Inflammatory macrophage (primary cell): ENCODE measurements around the gene SPDEF.

Source experiments
- DNase-seq, 2 donors: peaks; one replicate each; pipeline ENCODE4 v3.0.0-alpha.2; 2020 to 2022

The SPDEF gene

DNA sequence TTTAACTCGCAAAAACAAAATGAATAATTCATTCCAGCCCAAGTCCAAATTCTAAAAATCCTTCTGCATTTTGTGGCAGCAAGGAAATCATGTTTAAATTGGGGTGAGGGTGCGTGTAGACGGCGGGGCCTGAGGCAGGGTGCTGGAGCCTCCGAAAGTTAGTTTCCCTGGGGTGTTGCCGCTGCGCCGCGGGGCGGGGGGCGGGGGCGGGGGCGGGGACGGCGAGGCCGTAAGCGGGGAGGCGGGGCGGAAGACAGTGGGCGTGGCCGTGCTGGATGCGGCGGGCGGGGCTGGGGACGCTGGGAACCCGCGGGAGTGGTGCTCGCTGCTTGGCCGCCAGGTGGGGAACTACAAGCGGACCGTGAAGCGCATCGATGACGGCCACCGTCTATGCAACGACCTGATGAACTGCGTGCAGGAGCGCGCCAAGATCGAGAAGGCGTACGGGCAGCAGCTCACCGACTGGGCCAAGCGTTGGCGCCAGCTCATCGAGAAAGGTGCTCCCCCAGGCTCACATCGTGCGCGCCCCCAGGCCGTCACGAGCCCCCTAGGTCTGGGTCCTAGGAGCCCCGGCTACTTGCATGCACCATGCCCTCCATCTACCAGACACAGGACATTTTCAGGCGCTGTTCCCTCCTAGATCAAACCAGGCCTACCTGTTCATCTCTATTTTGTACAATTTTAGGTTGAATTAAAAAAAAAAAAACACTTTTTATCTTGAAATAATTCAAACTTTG is 29.0 kb downstream of the SPDEF start:
- peak; percentile 89 to 92 for DNase-seq

DNA sequence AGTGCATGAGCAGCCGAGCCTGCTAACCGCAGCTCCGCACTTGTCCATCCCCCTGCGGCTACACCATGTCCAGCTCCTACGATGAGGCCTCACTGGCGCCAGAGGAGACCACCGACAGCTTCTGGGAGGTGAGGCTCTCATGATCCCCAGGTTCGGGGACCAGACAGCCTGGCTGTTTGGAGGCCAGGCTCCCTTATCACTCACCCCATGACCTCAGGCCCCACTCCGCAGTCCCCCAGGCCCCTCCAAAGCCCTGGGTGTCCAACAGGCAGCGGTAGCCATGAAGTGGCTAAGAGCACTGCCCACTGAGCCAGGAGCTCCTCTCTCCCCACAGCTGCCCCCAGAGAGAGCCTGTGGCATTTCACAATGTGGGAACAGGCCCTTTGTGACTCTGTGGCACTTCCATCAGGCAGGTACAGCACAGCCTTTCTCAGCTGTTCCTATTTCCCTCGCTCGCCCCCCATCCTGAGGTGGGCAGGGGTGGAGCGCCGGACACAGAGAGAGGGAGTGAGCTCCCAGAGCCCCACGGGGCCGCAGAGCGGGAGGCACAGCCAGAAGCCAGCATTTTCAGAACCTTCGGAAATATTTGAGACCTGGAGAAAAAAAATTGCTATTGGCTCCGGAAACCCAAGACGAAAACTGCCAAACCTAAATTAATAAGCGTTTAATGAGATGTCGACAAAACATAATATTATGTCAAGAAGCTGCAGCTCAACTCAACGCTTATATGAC is 29.7 kb downstream of the SPDEF start:
- DNase-seq: no peak

DNA sequence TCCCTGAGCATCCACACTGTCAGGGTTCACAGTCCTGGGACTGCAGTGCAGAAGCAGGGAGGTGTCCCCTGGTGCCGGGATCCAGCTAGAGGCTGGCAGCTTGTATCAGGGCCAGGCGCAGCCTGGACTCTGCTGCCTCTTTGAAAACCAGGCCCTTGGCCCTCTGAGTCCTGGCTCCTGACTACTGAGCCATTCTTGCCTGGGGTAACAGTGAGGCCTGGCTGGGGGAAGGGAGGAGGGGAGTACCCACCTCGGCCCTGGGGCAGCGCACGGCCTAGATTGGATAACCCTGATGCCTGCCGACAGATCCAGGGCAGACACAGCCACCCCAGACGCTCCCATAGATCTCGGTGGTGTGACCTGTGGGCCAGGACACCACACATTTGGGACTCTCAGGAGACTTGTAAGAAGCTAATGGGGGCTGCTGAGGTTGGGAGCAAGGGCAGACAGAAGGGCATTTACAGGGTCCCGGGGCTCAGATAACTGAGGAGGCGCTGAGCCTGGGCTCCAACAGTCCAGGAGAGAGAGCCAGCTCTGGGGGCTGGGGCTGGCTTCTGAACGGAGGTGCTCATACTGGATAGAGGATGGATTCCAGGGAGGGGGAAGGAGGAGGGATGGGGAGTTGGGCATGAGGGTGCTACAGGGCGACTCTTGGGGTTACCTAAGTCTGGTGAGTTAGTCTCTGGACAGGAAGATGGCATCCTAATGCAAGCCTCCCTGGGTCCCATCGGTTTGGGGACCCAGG is 30.5 kb downstream of the SPDEF start:
- DNase-seq: no peak

DNA sequence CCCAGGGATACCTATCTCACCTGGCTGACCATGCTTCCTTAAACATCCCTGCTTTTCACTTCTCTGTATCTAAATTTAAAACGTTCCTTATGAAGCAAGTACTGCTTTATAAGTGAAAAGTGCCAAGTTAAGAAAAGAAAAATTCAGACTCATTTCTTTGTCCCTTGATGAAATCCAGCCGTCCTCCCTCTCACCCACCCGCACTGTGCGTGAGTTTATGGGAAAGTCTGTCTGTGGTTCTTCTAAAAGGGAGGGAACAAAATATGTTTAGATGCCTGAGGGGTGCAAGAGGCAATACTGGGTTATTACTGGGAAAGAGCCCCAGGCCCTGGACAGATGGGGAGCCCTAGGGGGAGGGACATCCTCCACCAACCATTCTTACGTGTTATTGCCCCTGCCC is 31.2 kb downstream of the SPDEF start:
- DNase-seq: no peak

DNA sequence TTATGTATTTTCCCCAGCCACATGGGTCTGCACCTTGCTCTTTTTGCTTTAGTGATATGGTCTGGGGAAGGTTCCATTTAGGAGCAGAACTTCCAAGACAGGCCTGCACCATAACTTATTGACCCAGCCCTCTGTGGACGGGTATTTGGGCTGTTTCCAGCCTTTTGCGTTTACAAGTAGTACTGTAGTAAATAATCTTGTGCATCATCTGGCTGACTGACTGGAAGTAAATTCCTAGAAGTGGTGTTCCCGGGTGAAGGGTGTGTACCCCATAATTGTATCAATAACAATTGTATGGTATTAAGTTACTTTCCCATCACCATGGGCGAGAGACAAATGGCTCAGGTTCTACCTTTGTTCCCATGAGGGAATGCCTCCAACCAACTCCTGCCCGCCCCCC is 31.6 kb downstream of the SPDEF start:
- no peak for DNase-seq

DNA sequence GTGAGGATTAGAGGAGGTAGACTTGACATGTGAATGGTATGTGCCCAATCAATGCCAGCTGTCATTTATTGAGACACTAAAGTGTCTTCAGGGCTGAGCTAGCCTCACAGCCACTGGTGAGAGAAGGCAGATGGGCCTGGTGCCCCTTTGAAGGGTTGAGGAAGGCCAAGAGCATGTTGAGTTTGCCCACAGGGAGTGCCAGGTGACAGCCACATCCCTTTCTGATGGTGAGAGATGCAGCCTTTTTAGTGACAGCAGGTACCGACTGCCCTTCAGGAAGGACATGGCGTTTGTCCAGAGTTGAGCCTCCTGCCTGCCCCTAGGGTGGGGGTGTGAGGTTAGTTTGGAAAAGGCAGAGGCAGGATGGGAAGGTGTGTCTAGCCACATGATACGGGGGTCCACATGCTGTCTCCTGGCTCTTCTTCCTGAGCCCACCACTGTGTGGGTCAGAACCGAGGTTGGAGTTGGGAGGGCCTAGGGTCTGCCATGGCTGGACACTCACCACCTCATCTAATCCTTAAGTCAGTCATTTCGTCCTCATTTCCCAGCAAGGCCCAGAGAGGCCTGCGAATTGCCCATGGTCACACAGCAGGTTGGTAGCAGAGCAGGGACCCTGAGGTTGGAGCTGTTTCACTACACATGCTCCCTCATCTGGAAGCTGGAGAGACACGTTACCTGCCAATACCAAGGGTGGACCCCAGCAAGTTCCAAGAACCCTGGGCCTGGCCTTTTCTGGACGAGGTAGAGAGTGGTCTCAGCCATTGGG is 32.5 kb downstream of the SPDEF start:
- DNase-seq: no peak

DNA sequence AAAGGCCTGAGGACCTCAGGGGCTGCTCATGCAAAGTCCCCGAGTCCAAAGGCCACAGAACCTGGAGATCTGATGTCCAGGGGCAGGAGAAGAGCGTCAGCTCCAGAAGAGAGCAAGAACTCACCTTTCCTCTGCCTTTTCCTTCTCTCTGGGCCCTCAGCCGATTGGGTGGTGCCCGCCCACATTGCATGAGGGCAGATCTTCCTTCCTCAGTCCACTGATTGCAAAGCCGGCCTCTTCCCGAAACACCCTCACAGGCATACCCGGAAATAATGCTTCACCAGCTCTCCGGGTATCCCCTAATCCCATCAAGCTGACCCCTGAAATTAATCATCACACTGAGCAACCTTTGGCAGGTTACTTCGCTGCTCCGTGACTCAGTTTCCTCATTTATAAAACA is 33.4 kb downstream of the SPDEF start:
- no peak for DNase-seq

DNA sequence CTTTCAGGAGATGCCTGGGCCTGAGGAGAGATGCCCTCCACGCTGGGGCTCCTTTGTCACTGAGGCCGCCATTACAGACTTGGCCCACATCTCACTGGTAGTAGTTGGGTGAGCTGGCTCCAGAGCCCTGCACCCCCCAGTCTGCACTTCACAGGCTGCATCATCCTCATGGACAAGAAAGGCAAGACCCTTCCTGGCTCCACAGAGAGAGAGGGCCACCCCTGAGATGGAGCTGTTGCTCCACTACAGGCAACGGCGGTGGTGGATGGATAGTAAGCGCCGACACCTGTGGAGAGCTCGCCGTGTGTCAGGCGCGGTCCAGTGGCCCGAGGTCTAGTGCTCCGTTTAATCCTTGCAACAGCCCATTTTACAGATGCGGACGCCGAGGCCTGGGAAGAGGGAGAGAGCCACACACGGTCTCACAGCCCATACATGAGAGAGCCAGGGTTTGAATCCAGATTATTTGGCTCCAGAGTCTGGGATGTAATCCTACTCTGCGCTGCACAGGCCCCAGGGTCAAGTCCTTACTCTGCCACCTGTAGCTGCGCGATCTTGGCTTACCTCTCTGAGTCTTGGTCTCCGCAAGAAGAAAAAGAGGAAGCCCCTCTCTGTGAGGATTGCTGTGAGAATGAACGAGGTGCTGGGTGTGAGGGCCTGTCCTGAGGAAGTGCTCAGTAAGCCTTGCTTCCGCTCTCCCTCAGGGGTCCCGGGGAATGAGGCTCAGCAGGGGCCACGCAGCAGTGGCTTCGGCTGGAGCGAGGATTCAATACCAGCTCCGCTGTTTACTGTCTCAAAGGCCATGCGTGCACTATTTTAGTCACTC is 34.5 kb downstream of the SPDEF start:
- DNase-seq: no peak

DNA sequence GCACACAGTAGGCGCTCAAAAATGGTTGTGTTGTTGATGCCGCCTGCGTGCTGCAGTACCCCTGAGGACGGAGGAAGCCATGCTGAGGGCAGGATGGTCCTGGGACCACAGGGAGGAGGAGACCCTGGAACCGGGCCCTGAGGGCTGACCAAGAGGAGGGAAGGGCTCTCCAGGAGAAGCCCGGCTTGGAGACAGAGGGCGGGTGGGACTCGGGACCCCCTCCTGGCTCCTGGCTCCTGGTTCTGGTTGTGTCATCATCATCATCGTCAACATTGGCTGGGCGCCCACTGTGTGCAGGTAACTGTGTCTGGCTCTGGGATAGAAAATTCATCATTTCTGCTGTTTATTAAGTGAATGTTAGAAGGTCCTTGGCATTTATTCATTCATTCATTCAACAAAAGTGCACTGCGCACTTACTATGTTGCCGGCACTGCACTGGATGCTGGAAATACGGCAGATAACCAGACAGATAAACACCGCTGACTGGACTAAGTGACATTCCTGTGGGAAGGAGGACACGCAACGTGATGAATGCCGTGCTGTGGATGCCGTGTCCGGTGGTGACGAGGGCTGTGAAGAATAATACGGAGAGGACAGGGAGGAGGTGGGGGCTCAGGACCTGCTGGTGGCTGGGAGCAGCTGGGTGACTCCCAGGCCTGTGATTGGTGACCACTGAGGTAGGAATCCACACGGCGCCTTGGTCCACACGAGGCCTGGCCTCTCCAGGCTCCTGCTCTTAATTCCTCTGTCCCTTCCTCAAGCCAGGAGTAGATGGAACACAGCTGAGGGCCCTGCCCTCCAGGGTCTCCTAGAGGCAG is 35.3 kb downstream of the SPDEF start:
- DNase-seq: no peak

DNA sequence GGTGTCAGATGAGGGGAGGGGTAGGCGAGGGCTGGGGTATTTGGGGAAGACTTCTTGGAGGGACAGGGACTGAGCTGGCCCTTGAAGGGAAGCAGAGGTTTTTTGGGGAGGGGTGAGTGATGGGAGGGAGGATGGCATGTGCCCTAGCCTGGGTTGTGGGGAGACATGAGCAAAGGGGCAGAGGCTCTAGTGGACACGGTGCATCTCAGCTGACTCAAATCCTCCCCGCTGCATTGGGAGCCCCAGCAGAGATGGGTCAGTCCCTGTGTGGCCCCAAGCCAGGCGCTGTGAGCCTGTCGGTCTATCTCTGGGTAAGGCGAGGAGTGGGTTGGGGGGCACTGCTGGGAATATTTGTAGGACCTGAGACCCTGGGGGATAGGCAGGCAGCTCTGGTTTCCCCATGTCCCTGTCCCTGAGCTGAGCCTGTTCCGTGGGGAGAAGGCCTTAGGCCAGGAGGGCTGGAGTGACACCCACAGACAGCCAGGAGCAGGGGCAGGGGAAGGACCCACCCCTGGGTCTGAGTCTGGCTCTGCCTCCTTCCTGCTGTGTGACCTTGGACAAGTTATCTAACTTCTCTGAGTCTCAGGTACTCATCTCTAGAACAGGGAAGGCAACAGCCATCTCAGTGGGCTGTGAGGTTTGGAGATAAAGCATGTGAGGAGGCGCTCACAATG is 36.0 kb downstream of the SPDEF start:
- DNase-seq: no peak

DNA sequence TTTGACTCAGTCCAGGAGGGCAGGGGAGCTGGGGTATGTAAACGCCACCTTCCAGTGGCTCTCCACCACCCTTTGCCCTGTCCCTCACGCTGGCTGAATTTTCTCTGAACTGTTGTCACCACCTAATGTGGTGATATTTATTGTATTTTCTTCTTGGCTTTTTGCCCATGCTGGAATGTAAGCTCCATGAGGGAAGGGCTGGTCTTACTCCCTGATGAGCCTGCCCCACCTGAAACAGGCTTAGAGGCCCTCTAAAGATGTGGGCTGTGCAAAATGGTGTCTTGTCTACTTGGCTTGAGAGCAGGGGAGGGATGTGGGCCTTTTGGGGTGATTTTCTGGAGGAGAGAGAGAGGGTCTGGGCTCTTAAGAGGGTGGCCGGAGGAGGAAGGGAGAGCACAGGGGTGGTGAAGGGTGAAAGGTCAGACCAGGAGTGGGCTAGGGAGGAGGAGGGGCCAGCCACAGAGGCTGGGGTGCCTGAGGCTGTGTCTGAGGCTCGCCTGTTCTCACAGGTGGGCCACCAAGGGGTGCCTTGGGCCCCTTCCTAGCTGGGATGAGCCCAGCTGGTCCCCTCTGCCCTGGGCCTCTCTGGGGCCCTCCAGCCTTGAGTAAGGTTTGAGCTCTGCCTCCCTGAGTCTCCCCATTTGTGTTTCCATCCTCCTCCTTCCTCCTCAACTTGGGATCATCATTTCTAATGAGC is 37.3 kb downstream of the SPDEF start:
- DNase-seq: no peak

DNA sequence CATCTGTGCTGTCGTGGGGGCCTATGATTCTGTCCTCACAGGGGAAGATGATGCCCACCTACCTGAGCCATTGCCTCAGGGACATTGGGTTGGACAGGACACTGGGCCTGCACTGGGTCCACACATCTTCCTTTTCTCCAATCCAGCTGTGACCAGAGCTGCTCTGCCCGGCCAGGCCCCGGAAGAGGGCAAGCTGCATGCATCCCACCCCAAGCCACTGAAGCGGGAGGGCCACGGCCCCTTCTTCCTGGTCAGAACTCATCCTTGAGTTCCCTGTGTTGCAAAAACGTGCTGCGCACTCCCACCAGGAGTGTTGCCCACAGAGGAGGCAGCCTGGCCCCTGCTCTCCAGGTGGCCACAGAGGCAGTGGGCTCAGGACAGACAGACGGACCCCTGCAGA is 38.2 kb downstream of the SPDEF start:
- DNase-seq: no peak

DNA sequence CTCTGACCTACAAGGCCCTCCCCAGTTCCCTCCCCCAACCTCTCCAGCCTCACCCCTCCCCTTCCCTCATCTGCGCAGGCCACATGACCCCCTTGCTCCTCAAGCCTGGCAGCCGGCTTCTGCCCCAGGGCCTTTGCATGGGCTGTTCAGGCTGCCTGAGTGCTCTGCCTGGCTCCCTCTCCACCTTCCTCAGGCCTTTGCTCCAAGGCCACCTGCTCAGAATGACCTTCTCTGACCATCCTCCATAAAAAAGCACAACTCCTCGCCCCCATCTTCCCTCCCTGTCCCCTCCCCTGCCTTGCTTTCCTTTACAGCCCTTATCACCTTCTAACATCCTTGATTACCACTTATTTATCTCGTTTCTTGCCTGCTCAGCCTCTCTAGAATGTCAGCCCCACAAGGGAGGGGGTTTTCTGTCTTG is 38.7 kb downstream of the SPDEF start:
- DNase-seq: no peak

DNA sequence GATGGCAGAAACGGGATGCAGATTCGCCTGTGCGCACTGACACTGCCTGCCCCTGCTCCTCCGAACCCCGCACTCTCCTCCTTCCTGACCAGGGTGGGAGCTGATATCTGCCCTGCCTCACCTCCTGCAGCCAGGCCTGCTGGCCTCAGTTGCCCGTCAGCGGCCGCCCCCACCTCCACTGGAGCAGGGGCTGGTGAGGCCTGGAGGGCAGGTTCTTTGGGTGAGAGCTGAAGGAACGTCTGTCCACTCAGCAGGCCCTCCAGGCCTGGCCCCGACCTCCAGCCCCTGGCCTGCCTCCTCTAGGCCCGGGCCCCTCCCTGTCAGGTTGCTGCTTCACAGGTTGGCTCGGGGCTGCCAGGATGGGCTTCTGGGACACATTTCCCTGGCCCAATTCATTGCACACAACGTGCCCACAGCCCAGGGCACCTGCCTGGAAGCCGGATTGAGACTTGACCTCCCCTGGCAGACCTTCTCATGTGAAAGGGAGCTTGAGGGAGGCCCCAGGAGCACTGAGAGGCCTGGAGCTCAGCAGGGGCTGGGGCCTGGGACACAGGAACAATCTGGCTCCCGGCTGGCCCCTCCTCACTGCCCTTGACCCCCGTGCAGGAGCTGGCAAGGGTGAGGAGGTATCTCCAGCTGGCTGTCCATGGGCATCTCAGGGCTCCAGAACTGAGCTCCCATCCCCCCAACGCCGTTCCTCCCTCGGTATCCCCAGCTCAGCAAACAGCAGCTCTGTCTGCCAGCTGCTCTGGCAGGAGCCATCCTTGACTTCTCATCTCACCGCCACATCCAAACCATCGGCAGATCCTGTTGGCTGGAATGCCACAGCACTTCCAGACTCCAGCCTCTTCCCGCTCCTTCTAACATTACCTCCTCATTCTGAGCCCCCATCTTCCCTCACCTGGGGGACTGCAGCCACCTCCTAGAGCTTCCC is 39.5 kb downstream of the SPDEF start:
- DNase-seq: no peak

DNA sequence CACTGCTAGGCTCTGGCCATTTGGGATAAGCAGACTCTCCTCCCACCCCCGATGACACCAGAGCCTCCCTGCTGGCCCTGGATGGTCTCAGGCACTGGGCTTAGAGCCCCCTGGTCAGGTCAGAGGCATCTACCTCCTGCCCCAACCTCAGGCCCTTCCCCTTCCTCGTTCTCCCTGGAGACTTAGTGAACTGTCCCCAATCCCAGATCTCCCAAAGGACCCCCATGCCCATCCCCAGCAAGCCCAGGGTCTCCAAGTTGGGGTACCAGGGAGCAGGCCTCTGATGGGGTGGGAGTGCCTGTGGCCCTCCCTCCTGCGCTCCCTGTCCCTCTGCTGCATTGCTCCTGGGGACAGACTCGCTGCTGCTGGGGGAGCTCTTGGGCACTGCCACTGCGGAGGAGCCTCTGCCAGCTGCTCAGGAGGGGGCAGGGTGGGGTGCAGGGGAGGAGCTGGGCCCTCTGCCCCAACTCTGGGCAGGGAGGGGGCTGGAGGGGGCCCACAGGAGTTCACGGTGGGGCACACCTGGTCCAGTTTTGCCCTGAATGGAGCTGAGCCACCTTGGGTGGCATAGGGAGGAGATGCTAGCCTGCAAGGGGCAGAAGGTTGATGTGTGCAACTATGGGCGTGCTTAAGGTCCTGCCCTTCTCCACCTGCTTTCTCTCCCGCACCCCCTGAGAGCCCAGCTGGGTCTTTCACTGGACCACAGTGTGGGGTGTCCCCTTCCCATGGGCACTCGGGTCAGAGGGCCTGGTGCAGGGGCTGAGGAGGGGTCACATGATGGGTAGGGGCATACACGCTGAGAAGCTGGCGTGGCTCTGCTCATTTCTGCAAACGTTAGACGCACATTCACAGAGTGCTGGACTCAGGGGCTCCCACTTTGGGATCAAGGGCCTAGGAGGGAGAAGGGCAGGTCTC is 40.4 kb downstream of the SPDEF start:
- no peak for DNase-seq

DNA sequence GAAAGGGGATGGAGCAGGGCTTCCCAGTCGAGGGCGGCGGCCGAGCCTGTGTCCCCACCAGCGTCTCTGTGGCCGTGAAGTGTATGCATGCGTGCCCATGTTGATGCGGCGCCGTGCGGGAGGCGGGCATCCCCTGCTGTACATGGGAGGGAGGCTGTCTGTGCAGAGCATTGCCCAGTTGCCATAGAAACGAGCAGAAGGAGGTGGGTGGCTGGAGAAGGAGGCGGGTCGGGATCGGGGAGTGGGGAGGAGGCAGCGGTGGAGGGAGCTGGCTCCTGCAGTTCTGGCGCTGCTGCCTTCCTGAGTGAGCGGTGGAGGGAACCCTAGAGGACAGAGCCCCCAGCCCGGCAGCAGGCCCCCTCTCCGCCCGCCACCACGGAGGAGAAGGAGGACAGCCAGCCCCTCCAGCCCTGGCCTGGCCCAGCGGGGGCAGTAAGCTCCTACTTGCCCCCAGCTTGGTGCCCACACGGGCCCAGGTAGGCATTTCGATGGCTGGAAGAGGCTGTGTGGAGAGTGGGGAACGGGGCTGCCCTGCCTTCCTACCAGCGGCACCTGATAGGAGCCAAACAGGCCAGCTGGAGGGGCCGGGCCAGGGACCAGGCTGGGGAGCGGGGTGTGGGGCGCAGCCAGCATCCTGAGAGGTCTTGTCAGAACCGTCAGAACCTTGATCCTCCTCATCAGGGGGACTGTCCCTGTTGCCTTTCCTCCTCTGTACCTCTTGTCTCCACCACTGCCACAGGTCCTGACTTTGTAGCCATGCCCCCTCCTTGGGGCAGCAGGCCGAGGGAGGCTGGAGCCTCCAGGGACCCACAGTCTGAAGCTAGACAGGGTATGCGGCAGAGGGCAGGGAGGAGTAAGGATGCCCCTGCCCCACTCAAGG is 41.3 kb downstream of the SPDEF start:
- DNase-seq: no peak
